ENCODE measurements around the gene PRDM5.
A peak's percentile ranks its signal among the peaks of the same experiment; 100 is the strongest.

The PRDM5 gene

GRCh38 chr4:120801137-120801758 lies 121.3 kb downstream of the PRDM5 start:
- ChIA-PET CTCF (no interaction called here), POLR2A (no interaction called here)
- no peak for DNase-seq (ENCODE audit: extremely low spot score)
- no peak for TF ChIP-seq ARNT (IDR thresholded peaks at IDR 0.05)
- no peak for TF ChIP-seq ELF4 (IDR thresholded peaks at IDR 0.05)

DNA sequence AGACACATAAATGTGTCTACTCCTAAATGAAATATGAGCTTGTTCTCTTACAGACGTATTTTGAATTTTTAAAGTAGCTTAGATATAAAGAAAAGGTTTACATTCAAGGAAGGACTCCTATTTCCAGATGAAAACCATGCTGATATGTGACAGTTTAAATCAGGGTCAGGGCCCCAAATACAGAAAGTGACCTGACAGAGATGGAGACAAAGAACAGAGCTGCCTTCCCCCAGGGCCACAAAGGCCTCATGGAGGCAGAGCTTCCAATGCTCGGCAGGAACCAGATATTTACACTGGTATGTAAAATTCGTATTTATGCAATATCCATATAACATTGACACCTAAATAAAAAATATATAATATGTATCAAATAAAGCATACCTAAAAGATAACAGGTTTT lies 124.0 kb downstream of the PRDM5 start:
- POLR2A ChIA-PET, result no interaction called here
- no peak for DNase-seq (ENCODE audit: extremely low spot score)
- no peak for TF ChIP-seq HDGF (IDR thresholded peaks at IDR 0.05; ENCODE audit: borderline replicate concordance)
- no peak for TF ChIP-seq ZNF384 (IDR thresholded peaks at IDR 0.05)
- no peak for TF ChIP-seq ELF4 (IDR thresholded peaks at IDR 0.05)
- TF ChIP-seq BHLHE40 (IDR thresholded peaks at IDR 0.05; ENCODE audit: borderline replicate concordance), result no peak
- TF ChIP-seq, protein P1, sequence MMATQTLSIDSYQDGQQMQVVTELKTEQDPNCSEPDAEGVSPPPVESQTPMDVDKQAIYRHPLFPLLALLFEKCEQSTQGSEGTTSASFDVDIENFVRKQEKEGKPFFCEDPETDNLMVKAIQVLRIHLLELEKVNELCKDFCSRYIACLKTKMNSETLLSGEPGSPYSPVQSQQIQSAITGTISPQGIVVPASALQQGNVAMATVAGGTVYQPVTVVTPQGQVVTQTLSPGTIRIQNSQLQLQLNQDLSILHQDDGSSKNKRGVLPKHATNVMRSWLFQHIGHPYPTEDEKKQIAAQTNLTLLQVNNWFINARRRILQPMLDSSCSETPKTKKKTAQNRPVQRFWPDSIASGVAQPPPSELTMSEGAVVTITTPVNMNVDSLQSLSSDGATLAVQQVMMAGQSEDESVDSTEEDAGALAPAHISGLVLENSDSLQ (IDR thresholded peaks at IDR 0.05), result peak; percentile 35; the same call in 1 of the 2 replicates
- CTCF ChIA-PET, result no interaction called here

- CTCF ChIA-PET, result no interaction called here
- DNase-seq (ENCODE audit: extremely low spot score), result no peak
- POLR2A ChIA-PET, result no interaction called here
- no peak for TF ChIP-seq FOXK2 (IDR thresholded peaks at IDR 0.05)
- TF ChIP-seq TARDBP (IDR thresholded peaks at IDR 0.05), result no peak
- TF ChIP-seq BHLHE40 (IDR thresholded peaks at IDR 0.05; ENCODE audit: borderline replicate concordance), result no peak
- TF ChIP-seq LEF1 (IDR thresholded peaks at IDR 0.05; ENCODE audit: borderline replicate concordance), result no peak
- TF ChIP-seq SP1 (IDR thresholded peaks at IDR 0.05), result no peak
- no peak for TF ChIP-seq ARNT (IDR thresholded peaks at IDR 0.05)
Observed at GRCh38 chr4:120796271-120796670, 126.3 kb downstream of the PRDM5 start.

GRCh38 chr4:120785202-120785601 lies 137.3 kb downstream of the PRDM5 start:
- no peak for TF ChIP-seq FOXK2 (IDR thresholded peaks at IDR 0.05)
- no peak for TF ChIP-seq ZNF384 (IDR thresholded peaks at IDR 0.05)
- TF ChIP-seq SP1 (IDR thresholded peaks at IDR 0.05), result no peak
- TF ChIP-seq, protein P1 (IDR thresholded peaks at IDR 0.05), result no peak
- TF ChIP-seq NFRKB (IDR thresholded peaks at IDR 0.05), result no peak
- TF ChIP-seq L3MBTL2 (conservative IDR thresholded peaks at IDR 0.05), result no peak
- no peak for TF ChIP-seq CTBP1 (IDR thresholded peaks at IDR 0.05; ENCODE audit: borderline replicate concordance)
- no peak for TF ChIP-seq FOXA1 (IDR thresholded peaks at IDR 0.05)
- no peak for TF ChIP-seq ARNT (IDR thresholded peaks at IDR 0.05)
- TF ChIP-seq SUZ12 (IDR thresholded peaks at IDR 0.05), result no peak
- TF ChIP-seq FOXM1 (IDR thresholded peaks at IDR 0.05; ENCODE audit: borderline replicate concordance), result no peak
- TF ChIP-seq TARDBP (IDR thresholded peaks at IDR 0.05), result no peak
- no peak for TF ChIP-seq LEF1 (IDR thresholded peaks at IDR 0.05; ENCODE audit: borderline replicate concordance)
- TF ChIP-seq BHLHE40 (IDR thresholded peaks at IDR 0.05; ENCODE audit: borderline replicate concordance), result no peak
- TF ChIP-seq HDGF (IDR thresholded peaks at IDR 0.05; ENCODE audit: borderline replicate concordance), result no peak
- no peak for TF ChIP-seq ELF4 (IDR thresholded peaks at IDR 0.05)
- CTCF ChIA-PET, result no interaction called here
- no peak for DNase-seq (ENCODE audit: extremely low spot score)
- POLR2A ChIA-PET, result no interaction called here

DNA sequence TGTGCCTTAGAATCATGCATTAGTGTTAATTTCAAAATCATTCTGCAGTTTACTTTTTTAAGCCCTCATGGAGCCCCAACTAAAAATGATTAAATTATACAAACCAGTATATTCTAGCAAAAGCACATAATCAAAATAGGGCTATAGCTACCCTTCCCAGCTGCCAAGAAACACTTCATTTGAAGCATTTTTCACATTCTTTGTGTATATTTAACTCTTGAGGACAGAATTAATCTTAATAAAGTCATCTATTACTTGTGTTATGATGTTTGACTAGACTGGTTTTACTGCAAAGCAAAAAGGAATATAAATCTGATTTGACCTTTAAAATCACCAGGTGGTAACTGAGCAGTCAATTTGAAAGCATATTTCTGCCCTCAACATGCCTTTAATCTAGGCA lies 145.1 kb downstream of the PRDM5 start:
- ChIA-PET CTCF (no interaction called here), POLR2A (no interaction called here)
- TF ChIP-seq ELF4 (IDR thresholded peaks at IDR 0.05) (no peak), L3MBTL2 (conservative IDR thresholded peaks at IDR 0.05) (no peak), FOXK2 (IDR thresholded peaks at IDR 0.05) (no peak), FOXA1 (IDR thresholded peaks at IDR 0.05) (no peak), SUZ12 (IDR thresholded peaks at IDR 0.05) (no peak), BHLHE40 (IDR thresholded peaks at IDR 0.05; ENCODE audit: borderline replicate concordance) (no peak), HDGF (IDR thresholded peaks at IDR 0.05; ENCODE audit: borderline replicate concordance) (no peak)
- TF ChIP-seq, protein P1 (IDR thresholded peaks at IDR 0.05), result no peak
- DNase-seq (ENCODE audit: extremely low spot score), result no peak

GRCh38 chr4:120775431-120775830 lies 147.1 kb downstream of the PRDM5 start:
- POLR2A ChIA-PET, result no interaction called here
- DNase-seq (ENCODE audit: extremely low spot score), result no peak
- CTCF ChIA-PET, result no interaction called here
- no peak for TF ChIP-seq CTBP1 (IDR thresholded peaks at IDR 0.05; ENCODE audit: borderline replicate concordance)
- TF ChIP-seq ARNT (IDR thresholded peaks at IDR 0.05), result no peak
- TF ChIP-seq TARDBP (IDR thresholded peaks at IDR 0.05), result no peak
- no peak for TF ChIP-seq LEF1 (IDR thresholded peaks at IDR 0.05; ENCODE audit: borderline replicate concordance)
- TF ChIP-seq, protein P1 (IDR thresholded peaks at IDR 0.05), result no peak
- no peak for TF ChIP-seq FOXK2 (IDR thresholded peaks at IDR 0.05)
- TF ChIP-seq L3MBTL2 (conservative IDR thresholded peaks at IDR 0.05), result no peak
- TF ChIP-seq NFRKB (IDR thresholded peaks at IDR 0.05), result no peak
- TF ChIP-seq SP1 (IDR thresholded peaks at IDR 0.05), result no peak
- no peak for TF ChIP-seq BHLHE40 (IDR thresholded peaks at IDR 0.05; ENCODE audit: borderline replicate concordance)
- no peak for TF ChIP-seq SUZ12 (IDR thresholded peaks at IDR 0.05)
- TF ChIP-seq FOXM1 (IDR thresholded peaks at IDR 0.05; ENCODE audit: borderline replicate concordance), result no peak
- TF ChIP-seq HDGF (IDR thresholded peaks at IDR 0.05; ENCODE audit: borderline replicate concordance), result no peak
- no peak for TF ChIP-seq FOXA1 (IDR thresholded peaks at IDR 0.05)
